Measurements from ENCODE around the gene ZNF77. TPM values are rescaled to one million over a fixed set of nuclear protein-coding genes. Genes with fewer than 3 reads are reported as not detected.

Gene ZNF77
- total and polyA plus RNA-seq, 10 of the 15 experiments (the other 5 are each of a cell fraction or from before 2014, with no cell fraction given) = 1.9 to 4.7 (median 3.0) TPM

DNA sequence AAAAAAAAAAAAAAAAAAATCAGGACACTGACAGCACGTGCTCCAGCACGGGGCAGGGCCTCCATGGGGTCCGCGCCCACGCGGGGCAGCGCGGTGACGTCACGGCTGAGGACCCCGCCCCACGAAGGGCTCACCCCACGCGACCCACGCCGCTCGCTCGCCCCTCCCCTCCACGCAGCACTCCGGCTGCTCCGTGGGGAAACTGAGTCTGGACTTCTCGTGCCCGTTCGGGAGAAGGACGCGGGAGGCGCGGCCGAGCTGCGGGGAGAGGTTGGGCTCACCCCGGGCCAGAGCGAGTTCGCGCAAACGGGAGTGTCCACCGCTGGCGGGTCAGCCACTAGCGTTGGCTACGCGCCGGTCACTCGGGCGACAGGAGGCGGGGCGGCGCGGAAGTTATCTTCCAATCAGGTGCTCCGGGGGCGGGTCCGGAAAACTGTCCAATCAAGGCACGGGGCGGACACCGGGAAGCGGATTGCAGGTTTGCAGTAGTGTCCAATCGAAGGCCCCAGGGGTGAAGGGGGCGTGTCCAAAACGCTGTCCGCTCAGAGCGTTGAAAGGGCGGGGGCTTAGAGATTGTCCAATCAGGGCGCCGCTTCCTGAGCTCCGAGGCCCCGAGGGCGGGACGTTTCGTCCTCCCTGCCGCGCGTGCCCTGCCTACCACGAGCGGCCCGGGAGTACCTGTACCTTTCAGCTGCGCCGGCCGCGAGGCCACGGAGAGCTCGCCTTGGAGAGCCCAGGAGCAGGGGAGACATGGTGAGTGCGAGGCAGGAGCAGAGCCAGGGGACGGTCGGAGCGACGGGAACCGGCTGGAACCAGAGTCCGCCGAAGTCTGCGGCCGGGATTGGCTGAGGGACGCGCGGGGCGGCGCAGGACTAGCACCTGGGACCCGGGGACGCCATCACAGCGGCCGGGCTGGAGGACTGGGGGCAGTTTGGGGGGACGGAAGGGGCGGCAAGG, 44.2 kb downstream of the ZNF77 start, which contains the start of gene ZNF57 (continued):
- TF ChIP-seq, protein P1, sequence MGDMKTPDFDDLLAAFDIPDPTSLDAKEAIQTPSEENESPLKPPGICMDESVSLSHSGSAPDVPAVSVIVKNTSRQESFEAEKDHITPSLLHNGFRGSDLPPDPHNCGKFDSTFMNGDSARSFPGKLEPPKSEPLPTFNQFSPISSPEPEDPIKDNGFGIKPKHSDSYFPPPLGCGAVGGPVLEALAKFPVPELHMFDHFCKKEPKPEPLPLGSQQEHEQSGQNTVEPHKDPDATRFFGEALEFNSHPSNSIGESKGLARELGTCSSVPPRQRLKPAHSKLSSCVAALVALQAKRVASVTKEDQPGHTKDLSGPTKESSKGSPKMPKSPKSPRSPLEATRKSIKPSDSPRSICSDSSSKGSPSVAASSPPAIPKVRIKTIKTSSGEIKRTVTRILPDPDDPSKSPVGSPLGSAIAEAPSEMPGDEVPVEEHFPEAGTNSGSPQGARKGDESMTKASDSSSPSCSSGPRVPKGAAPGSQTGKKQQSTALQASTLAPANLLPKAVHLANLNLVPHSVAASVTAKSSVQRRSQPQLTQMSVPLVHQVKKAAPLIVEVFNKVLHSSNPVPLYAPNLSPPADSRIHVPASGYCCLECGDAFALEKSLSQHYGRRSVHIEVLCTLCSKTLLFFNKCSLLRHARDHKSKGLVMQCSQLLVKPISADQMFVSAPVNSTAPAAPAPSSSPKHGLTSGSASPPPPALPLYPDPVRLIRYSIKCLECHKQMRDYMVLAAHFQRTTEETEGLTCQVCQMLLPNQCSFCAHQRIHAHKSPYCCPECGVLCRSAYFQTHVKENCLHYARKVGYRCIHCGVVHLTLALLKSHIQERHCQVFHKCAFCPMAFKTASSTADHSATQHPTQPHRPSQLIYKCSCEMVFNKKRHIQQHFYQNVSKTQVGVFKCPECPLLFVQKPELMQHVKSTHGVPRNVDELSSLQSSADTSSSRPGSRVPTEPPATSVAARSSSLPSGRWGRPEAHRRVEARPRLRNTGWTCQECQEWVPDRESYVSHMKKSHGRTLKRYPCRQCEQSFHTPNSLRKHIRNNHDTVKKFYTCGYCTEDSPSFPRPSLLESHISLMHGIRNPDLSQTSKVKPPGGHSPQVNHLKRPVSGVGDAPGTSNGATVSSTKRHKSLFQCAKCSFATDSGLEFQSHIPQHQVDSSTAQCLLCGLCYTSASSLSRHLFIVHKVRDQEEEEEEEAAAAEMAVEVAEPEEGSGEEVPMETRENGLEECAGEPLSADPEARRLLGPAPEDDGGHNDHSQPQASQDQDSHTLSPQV (IDR thresholded peaks at IDR 0.05) = no peak
- TF ChIP-seq CBX3 (IDR thresholded peaks at IDR 0.05; ENCODE audit: borderline replicate concordance, low read depth) (no peak), BHLHE40 (IDR thresholded peaks at IDR 0.05; ENCODE audit: borderline replicate concordance in 1 of 2, low read depth in 2 of 2, low read length in 1 of 2) (peak; percentile 27 to 69; a peak in 3 of 4 replicates), FOXK2 (IDR thresholded peaks at IDR 0.05) (no peak), SREBF2 (IDR thresholded peaks at IDR 0.05; ENCODE audit: low read length) (no peak), CEBPB (IDR thresholded peaks at IDR 0.05; ENCODE audit: borderline replicate concordance in 1 of 2, low read depth in 2 of 2, low read length in 2 of 2) (no peak), NR2F1 (conservative IDR thresholded peaks at IDR 0.05) (no peak), ZNF24 (IDR thresholded peaks at IDR 0.05) (no peak), CBX5 (IDR thresholded peaks at IDR 0.05; ENCODE audit: low read depth) (no peak), IRF4 (IDR thresholded peaks at IDR 0.05; ENCODE audit: low read depth, low read length) (no peak), LARP7 (IDR thresholded peaks at IDR 0.05) (peak; percentile 33; the same call in 1 of the 2 replicates), EGR1 (IDR thresholded peaks at IDR 0.05; ENCODE audit: borderline replicate concordance in 1 of 2, low read depth in 2 of 2, low read length in 2 of 2) (peak in 1 of 2 experiments; percentile 21; a peak in 1 of 3 replicates), POLR2A (IDR thresholded peaks at IDR 0.05; ENCODE audit: low read depth, low read length) (peak; percentile 82), MYC (IDR thresholded peaks at IDR 0.05; ENCODE audit: insufficient read depth, insufficient read length, insufficient replicate concordance, low read length, severe bottlenecking) (peak; percentile 30), DPF2 (IDR thresholded peaks at IDR 0.05) (no peak), CREM (IDR thresholded peaks at IDR 0.05; ENCODE audit: low read depth) (peak; percentile 25; the same call in 1 of the 2 replicates), CREB1 (IDR thresholded peaks at IDR 0.05; ENCODE audit: low read depth) (peak; percentile 72), SP1 (IDR thresholded peaks at IDR 0.05; ENCODE audit: low read depth, low read length) (peak; percentile 95)
- TF ChIP-seq, protein P2, sequence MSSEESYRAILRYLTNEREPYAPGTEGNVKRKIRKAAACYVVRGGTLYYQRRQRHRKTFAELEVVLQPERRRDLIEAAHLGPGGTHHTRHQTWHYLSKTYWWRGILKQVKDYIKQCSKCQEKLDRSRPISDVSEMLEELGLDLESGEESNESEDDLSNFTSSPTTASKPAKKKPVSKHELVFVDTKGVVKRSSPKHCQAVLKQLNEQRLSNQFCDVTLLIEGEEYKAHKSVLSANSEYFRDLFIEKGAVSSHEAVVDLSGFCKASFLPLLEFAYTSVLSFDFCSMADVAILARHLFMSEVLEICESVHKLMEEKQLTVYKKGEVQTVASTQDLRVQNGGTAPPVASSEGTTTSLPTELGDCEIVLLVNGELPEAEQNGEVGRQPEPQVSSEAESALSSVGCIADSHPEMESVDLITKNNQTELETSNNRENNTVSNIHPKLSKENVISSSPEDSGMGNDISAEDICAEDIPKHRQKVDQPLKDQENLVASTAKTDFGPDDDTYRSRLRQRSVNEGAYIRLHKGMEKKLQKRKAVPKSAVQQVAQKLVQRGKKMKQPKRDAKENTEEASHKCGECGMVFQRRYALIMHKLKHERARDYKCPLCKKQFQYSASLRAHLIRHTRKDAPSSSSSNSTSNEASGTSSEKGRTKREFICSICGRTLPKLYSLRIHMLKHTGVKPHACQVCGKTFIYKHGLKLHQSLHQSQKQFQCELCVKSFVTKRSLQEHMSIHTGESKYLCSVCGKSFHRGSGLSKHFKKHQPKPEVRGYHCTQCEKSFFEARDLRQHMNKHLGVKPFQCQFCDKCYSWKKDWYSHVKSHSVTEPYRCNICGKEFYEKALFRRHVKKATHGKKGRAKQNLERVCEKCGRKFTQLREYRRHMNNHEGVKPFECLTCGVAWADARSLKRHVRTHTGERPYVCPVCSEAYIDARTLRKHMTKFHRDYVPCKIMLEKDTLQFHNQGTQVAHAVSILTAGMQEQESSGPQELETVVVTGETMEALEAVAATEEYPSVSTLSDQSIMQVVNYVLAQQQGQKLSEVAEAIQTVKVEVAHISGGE (CRISPR knock-in tag; IDR thresholded peaks at IDR 0.05) = no peak
- TF ChIP-seq, protein P3, sequence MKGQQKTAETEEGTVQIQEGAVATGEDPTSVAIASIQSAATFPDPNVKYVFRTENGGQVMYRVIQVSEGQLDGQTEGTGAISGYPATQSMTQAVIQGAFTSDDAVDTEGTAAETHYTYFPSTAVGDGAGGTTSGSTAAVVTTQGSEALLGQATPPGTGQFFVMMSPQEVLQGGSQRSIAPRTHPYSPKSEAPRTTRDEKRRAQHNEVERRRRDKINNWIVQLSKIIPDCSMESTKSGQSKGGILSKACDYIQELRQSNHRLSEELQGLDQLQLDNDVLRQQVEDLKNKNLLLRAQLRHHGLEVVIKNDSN (IDR thresholded peaks at IDR 0.05; ENCODE audit: borderline replicate concordance, extremely low read length, insufficient read depth, low read depth, low read length) = peak; percentile 43
- TF ChIP-seq, protein P4, sequence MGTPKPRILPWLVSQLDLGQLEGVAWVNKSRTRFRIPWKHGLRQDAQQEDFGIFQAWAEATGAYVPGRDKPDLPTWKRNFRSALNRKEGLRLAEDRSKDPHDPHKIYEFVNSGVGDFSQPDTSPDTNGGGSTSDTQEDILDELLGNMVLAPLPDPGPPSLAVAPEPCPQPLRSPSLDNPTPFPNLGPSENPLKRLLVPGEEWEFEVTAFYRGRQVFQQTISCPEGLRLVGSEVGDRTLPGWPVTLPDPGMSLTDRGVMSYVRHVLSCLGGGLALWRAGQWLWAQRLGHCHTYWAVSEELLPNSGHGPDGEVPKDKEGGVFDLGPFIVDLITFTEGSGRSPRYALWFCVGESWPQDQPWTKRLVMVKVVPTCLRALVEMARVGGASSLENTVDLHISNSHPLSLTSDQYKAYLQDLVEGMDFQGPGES (IDR thresholded peaks at IDR 0.05) = peak; percentile 85

All from GM12878 (cell line).